GM12878 (cell line): ENCODE data around the gene NFAT5. TPM values are rescaled to one million over a fixed set of nuclear protein-coding genes. Genes with fewer than 3 reads are reported as not detected.

ENCODE experiments used
- JUNB ChIP-seq: IDR thresholded peaks from 2 replicates; pipeline ENCODE4 v1.6.1; 2016; ENCODE audit warnings: antibody characterized with exemption, mild to moderate bottlenecking
- KLF5 ChIP-seq: fragments of 450-650 bp; IDR thresholded peaks from 2 replicates; pipeline ENCODE4 v1.6.1; 2014; ENCODE audit warnings: mild to moderate bottlenecking; ENCODE audit not compliant: partially characterized antibody
- RUNX3 ChIP-seq: IDR thresholded peaks from 2 replicates; pipeline ENCODE4 v1.6.1; 2012; ENCODE audit warnings: low read length, inconsistent platforms
- SIN3A ChIP-seq: IDR thresholded peaks from 2 replicates; pipeline ENCODE4 v1.6.1; 2012; ENCODE audit warnings: low read depth, low read length, improper control_type of control experiment
- polyA plus RNA-seq, 11 experiments: library from polyadenylated mRNA; depleted of rRNA in 4 of 11; unstranded in 6 of 11; stranded (reverse) in 5 of 11; fragments of >200 nt; fragmentation: Nextera tagmentation in 4 of 11; fragmentation: Illumina TruSeq in 1 of 11; extraction: Ambion mirVana in 4 of 11; extraction: Trizol in 1 of 11; gene quantifications; 1 replicate in 1 of 11; 2 replicates in 10 of 11; pipeline versions ENCODE4 v1.2.1 to v1.2.3, GENCODE V29; 2011 to 2016; ENCODE audit warnings: inconsistent platforms in 2 of 11, missing spikeins in 2 of 11, low read depth in 1 of 11
- total RNA-seq, 4 experiments: library from RNA; depleted of rRNA in 3 of 4; stranded (reverse); fragments of >200 nt in 3 of 4; fragmentation: Illumina TruSeq in 1 of 4; extraction: Trizol in 1 of 4; gene quantifications; 2 replicates each; pipeline versions ENCODE4 v1.2.1 to v1.2.3, GENCODE V29; 2013 to 2021
- TF ChIP-seq, protein P1 (sequence below): fragments of 450-650 bp; IDR thresholded peaks from 2 replicates; pipeline ENCODE4 v1.6.1; 2017; ENCODE audit warnings: antibody characterized with exemption, mild to moderate bottlenecking, moderate library complexity
- TF ChIP-seq, protein P2 (sequence below): fragments of 450-650 bp; formaldehyde crosslinking; IDR thresholded peaks from 2 replicates; pipeline ENCODE4 v1.4.0; 2020; ENCODE audit warnings: mild to moderate bottlenecking, moderate library complexity
- TF ChIP-seq, protein P3 (sequence below): fragments of 450-650 bp; IDR thresholded peaks from 2 replicates; pipeline ENCODE4 v1.6.1; 2017; ENCODE audit warnings: mild to moderate bottlenecking, low read depth, inconsistent platforms; ENCODE audit not compliant: poor library complexity, severe bottlenecking

NFAT5 gene
- total and polyA plus RNA-seq, 10 of the 15 experiments (the other 5 are each of a cell fraction or from before 2014, with no cell fraction given) = 0.58 to 31.5 (median 12.7) TPM

DNA sequence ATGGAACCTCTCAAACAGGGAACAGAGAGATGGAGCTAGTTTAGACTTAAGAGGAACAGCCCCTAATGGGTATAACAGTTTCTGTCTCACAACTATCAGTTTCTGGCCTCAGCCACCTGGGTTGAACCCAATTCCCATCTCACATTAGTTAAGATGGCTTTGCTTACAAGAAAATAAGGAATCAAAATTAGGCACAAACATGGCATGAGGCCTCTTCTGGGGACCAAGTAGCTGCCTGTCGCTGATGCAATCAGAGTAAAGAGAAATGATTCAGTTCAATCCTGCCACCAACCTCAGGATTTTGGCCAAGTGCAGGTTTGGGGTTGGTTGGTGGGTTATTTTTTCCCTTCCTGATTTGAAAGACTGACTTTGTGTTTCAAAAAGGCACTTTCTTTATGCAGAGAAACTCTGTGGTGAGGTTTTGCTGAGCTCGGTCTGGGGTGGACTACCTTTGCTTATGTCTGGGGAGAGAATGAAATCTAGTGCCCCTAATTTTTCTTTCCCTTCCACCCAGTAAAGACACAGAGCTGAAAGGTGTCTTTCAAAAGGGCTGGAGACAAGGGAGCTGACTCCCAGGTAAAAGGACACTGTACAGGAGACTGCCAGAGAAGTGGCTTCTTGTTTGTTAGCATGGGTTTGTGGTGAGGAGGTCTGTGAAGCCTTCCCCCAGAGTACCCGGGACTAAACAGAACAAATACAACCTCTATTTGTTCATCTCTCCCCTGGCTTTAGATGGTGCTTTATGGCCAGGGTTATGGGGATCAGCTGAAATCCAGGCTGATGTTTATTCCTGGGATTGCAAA, 44.8 kb upstream of the NFAT5 start (continued):
- TF ChIP-seq, protein P1, sequence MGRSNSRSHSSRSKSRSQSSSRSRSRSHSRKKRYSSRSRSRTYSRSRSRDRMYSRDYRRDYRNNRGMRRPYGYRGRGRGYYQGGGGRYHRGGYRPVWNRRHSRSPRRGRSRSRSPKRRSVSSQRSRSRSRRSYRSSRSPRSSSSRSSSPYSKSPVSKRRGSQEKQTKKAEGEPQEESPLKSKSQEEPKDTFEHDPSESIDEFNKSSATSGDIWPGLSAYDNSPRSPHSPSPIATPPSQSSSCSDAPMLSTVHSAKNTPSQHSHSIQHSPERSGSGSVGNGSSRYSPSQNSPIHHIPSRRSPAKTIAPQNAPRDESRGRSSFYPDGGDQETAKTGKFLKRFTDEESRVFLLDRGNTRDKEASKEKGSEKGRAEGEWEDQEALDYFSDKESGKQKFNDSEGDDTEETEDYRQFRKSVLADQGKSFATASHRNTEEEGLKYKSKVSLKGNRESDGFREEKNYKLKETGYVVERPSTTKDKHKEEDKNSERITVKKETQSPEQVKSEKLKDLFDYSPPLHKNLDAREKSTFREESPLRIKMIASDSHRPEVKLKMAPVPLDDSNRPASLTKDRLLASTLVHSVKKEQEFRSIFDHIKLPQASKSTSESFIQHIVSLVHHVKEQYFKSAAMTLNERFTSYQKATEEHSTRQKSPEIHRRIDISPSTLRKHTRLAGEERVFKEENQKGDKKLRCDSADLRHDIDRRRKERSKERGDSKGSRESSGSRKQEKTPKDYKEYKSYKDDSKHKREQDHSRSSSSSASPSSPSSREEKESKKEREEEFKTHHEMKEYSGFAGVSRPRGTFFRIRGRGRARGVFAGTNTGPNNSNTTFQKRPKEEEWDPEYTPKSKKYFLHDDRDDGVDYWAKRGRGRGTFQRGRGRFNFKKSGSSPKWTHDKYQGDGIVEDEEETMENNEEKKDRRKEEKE = no peak
- TF ChIP-seq SIN3A (no peak), KLF5 (no peak), RUNX3 (peak; percentile 74), JUNB (0 out of 2 replicates have a peak, but pooled peaks have one; percentile 12)
- TF ChIP-seq, protein P2, sequence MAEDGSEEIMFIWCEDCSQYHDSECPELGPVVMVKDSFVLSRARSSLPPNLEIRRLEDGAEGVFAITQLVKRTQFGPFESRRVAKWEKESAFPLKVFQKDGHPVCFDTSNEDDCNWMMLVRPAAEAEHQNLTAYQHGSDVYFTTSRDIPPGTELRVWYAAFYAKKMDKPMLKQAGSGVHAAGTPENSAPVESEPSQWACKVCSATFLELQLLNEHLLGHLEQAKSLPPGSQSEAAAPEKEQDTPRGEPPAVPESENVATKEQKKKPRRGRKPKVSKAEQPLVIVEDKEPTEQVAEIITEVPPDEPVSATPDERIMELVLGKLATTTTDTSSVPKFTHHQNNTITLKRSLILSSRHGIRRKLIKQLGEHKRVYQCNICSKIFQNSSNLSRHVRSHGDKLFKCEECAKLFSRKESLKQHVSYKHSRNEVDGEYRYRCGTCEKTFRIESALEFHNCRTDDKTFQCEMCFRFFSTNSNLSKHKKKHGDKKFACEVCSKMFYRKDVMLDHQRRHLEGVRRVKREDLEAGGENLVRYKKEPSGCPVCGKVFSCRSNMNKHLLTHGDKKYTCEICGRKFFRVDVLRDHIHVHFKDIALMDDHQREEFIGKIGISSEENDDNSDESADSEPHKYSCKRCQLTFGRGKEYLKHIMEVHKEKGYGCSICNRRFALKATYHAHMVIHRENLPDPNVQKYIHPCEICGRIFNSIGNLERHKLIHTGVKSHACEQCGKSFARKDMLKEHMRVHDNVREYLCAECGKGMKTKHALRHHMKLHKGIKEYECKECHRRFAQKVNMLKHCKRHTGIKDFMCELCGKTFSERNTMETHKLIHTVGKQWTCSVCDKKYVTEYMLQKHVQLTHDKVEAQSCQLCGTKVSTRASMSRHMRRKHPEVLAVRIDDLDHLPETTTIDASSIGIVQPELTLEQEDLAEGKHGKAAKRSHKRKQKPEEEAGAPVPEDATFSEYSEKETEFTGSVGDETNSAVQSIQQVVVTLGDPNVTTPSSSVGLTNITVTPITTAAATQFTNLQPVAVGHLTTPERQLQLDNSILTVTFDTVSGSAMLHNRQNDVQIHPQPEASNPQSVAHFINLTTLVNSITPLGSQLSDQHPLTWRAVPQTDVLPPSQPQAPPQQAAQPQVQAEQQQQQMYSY = no peak
- TF ChIP-seq, protein P3, sequence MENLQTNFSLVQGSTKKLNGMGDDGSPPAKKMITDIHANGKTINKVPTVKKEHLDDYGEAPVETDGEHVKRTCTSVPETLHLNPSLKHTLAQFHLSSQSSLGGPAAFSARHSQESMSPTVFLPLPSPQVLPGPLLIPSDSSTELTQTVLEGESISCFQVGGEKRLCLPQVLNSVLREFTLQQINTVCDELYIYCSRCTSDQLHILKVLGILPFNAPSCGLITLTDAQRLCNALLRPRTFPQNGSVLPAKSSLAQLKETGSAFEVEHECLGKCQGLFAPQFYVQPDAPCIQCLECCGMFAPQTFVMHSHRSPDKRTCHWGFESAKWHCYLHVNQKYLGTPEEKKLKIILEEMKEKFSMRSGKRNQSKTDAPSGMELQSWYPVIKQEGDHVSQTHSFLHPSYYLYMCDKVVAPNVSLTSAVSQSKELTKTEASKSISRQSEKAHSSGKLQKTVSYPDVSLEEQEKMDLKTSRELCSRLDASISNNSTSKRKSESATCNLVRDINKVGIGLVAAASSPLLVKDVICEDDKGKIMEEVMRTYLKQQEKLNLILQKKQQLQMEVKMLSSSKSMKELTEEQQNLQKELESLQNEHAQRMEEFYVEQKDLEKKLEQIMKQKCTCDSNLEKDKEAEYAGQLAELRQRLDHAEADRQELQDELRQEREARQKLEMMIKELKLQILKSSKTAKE = peak; percentile 60
